ENCODE measurements around the gene POLR3K. TPM values are rescaled to one million over a fixed set of nuclear protein-coding genes. Genes with fewer than 3 reads are reported as not detected.
"Not testable (repeated sequence)": the region's sequence is repeated elsewhere in the genome, so short reads cannot be mapped to it uniquely, and the experiment has no call there.

POLR3K gene
- total RNA-seq, 1 experiment from 2014 or later = 29.3 TPM

DNA sequence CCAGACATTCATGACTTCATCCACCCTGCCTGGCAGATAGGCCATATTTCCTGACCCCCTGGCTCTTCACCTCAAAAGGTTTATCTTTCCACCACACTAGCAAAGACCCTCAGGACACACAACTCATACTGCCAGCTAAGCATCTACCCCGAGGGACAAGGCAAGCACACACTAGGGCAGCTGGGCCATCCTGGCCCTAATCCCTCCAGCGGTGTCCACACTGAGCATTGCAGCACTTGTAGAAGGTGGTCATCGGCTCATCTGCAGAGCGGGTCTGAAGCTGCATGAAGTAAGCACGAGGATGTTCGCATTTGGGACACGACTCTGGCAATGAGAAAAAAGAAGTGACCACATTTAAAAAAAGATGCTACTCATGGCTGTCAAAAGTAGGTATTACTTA, 6.2 kb downstream of the POLR3K start:
- H3K4me3 Mint-ChIP-seq (ENCODE audit: unreplicated experiment) = no peak overlapping the region
- H3K27me3 Mint-ChIP-seq (ENCODE audit: insufficient read depth, unreplicated experiment) = no peaks in the 10 kb centered on the region
- peaks cover 8% of the 10 kb centered on the region for H3K9me3 Mint-ChIP-seq (ENCODE audit: unreplicated experiment)
- ChIA-PET POLR2A (no interaction called here), CTCF (interaction anchor here (0.6 kb wide), 1 partner anchor 44 kb away, joined by 7 read pairs; no protein-coding TSS in a partner anchor)
- no TSS peak for BruUV-seq (replicated peaks)
- TF ChIP-seq, protein P1, sequence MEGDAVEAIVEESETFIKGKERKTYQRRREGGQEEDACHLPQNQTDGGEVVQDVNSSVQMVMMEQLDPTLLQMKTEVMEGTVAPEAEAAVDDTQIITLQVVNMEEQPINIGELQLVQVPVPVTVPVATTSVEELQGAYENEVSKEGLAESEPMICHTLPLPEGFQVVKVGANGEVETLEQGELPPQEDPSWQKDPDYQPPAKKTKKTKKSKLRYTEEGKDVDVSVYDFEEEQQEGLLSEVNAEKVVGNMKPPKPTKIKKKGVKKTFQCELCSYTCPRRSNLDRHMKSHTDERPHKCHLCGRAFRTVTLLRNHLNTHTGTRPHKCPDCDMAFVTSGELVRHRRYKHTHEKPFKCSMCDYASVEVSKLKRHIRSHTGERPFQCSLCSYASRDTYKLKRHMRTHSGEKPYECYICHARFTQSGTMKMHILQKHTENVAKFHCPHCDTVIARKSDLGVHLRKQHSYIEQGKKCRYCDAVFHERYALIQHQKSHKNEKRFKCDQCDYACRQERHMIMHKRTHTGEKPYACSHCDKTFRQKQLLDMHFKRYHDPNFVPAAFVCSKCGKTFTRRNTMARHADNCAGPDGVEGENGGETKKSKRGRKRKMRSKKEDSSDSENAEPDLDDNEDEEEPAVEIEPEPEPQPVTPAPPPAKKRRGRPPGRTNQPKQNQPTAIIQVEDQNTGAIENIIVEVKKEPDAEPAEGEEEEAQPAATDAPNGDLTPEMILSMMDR (IDR thresholded peaks at IDR 0.05; ENCODE audit: insufficient read depth in 1 of 2, low read depth in 1 of 2, low read length in 1 of 2, severe bottlenecking in 1 of 2, unreplicated experiment in 1 of 2) = no peak
- H3K27me3 ChIP-seq (replicated peaks; ENCODE audit: control insufficient read depth, insufficient read depth, low read length) = no peaks in the 10 kb centered on the region
- no peaks in the 10 kb centered on the region for H3K4me1 Mint-ChIP-seq (ENCODE audit: low read depth, unreplicated experiment)
- DNase-seq = no peak
- intact Hi-C loops (cut with micrococcal nuclease; ENCODE audit: unreplicated experiment) = no loop called here
- no peak overlapping the region for H3K4me3 ChIP-seq (ENCODE audit: low read depth, low read length)
- peaks cover 76% of the 10 kb centered on the region for H3K36me3 Mint-ChIP-seq (ENCODE audit: insufficient read depth, unreplicated experiment)
- H3K36me3 ChIP-seq (ENCODE audit: control insufficient read depth, insufficient read depth, low read length) = no peaks in the 10 kb centered on the region; the same call in 1 of the 2 replicates
- H3K9me3 ChIP-seq = no peaks in the 10 kb centered on the region
- no peaks in the 10 kb centered on the region for H3K4me1 ChIP-seq
- no peak overlapping the region for H3K27ac Mint-ChIP-seq (ENCODE audit: unreplicated experiment)

DNA sequence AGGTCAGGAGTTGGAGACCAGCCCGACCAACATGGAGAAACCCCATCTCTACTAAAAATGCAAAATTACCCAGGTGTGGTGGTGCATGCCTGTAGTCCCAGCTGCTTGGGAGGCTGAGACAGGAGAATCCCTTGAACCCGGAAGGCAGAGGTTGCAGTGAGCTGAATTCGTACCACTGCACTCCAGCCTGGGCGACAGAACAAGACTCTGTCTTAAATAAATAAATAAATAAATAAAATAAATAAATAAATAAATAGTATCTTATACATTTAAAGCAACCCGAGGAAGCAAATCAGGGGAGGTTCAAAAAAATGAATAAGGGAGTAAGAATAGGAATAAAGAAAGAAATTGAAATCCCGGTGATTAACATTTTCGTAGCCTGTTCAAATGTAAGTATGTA, 6.9 kb downstream of the POLR3K start:
- intact Hi-C loops (cut with micrococcal nuclease; ENCODE audit: unreplicated experiment); POLR2A ChIA-PET; BruUV-seq (replicated peaks); H3K27ac Mint-ChIP-seq (ENCODE audit: unreplicated experiment); H3K36me3 ChIP-seq (ENCODE audit: control insufficient read depth, insufficient read depth, low read length); CTCF ChIA-PET; H3K4me3 Mint-ChIP-seq (ENCODE audit: unreplicated experiment); H3K4me1 Mint-ChIP-seq (ENCODE audit: low read depth, unreplicated experiment); H3K9me3 ChIP-seq; H3K27me3 ChIP-seq (replicated peaks; ENCODE audit: control insufficient read depth, insufficient read depth, low read length); H3K4me1 ChIP-seq; H3K4me3 ChIP-seq (ENCODE audit: low read depth, low read length); H3K27me3 Mint-ChIP-seq (ENCODE audit: insufficient read depth, unreplicated experiment); DNase-seq: not testable (repeated sequence)
- Mint-ChIP-seq H3K36me3 (ENCODE audit: insufficient read depth, unreplicated experiment) (peaks cover 83% of the 10 kb centered on the region), H3K9me3 (ENCODE audit: unreplicated experiment) (peaks cover 14% of the 10 kb centered on the region)

DNA sequence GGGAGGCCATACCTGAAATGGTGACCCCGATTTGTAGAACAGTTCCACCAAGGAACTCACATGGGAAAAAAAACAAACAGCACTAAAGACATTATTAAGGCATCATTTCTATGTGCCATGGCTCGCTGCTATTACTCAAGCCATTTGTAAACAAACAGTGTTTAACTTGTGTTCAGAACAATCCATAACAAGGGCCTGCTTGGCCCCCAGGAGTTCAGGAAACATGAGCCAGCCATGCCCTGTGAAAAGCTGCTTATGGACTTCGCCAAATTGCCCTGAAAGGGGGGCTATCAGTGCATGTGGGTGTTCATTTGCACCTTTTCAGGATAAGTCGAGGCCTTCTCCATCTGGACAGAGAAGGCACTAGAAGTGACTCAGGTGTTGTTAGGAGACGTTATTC, 8.0 kb downstream of the POLR3K start:
- no peaks in the 10 kb centered on the region for H3K9me3 ChIP-seq
- POLR2A ChIA-PET = interaction anchor here (0.6 to 1.1 kb wide), 2 partner anchors 8 to 79 kb away, joined by 3 to 8 read pairs; partner anchors contain the start of genes POLR3K and SNRNP25
- Mint-ChIP-seq H3K4me3 (ENCODE audit: unreplicated experiment) (no peak overlapping the region), H3K4me1 (ENCODE audit: low read depth, unreplicated experiment) (no peaks in the 10 kb centered on the region), H3K9me3 (ENCODE audit: unreplicated experiment) (peaks cover 14% of the 10 kb centered on the region), H3K27me3 (ENCODE audit: insufficient read depth, unreplicated experiment) (no peaks in the 10 kb centered on the region), H3K27ac (ENCODE audit: unreplicated experiment) (no peak overlapping the region), H3K36me3 (ENCODE audit: insufficient read depth, unreplicated experiment) (peaks cover 83% of the 10 kb centered on the region)
- no peaks in the 10 kb centered on the region for H3K27me3 ChIP-seq (replicated peaks; ENCODE audit: control insufficient read depth, insufficient read depth, low read length)
- H3K4me1 ChIP-seq = no peaks in the 10 kb centered on the region
- no TSS peak for BruUV-seq (replicated peaks)
- CTCF ChIA-PET = no interaction called here
- TF ChIP-seq, protein P1 (IDR thresholded peaks at IDR 0.05; ENCODE audit: insufficient read depth in 1 of 2, low read depth in 1 of 2, low read length in 1 of 2, severe bottlenecking in 1 of 2, unreplicated experiment in 1 of 2) = no peak
- no peak overlapping the region for H3K4me3 ChIP-seq (ENCODE audit: low read depth, low read length)
- intact Hi-C loops (cut with micrococcal nuclease; ENCODE audit: unreplicated experiment) = no loop called here
- no peaks in the 10 kb centered on the region; the same call in 1 of the 2 replicates for H3K36me3 ChIP-seq (ENCODE audit: control insufficient read depth, insufficient read depth, low read length)
- DNase-seq = no peak

DNA sequence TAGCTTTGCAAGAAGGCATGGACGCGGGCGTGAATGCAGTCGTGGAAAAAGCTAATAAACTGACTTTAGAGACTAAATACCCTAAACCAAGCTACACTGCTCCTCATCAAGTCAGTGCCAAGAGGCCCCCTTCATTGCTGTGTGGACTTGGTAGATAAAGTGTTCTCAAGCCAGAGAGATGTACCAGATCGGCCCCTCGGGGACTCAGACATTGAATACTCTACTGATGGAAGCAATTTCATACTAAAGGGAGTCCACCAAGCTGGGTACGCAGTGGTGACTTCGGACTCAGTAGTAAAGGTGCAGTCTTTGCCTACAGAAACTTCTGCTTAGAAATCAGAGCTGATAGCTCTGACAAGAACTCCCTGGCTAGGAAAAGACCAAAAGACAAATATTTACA, 8.8 kb downstream of the POLR3K start:
- intact Hi-C loops (cut with micrococcal nuclease; ENCODE audit: unreplicated experiment) = no loop called here
- BruUV-seq (replicated peaks) = no TSS peak
- Mint-ChIP-seq H3K27ac (ENCODE audit: unreplicated experiment) (no peak overlapping the region), H3K4me3 (ENCODE audit: unreplicated experiment) (no peak overlapping the region), H3K36me3 (ENCODE audit: insufficient read depth, unreplicated experiment) (peaks cover 76% of the 10 kb centered on the region), H3K9me3 (ENCODE audit: unreplicated experiment) (peaks cover 14% of the 10 kb centered on the region), H3K4me1 (ENCODE audit: low read depth, unreplicated experiment) (no peaks in the 10 kb centered on the region), H3K27me3 (ENCODE audit: insufficient read depth, unreplicated experiment) (no peaks in the 10 kb centered on the region)
- POLR2A ChIA-PET = interaction anchor here (1.1 kb wide), 1 partner anchor 9 kb away, joined by 8 read pairs; the partner anchor contains the start of genes POLR3K and SNRNP25
- DNase-seq = no peak
- Histone ChIP-seq H3K4me1 (no peaks in the 10 kb centered on the region), H3K9me3 (no peaks in the 10 kb centered on the region), H3K27me3 (replicated peaks; ENCODE audit: control insufficient read depth, insufficient read depth, low read length) (no peaks in the 10 kb centered on the region), H3K4me3 (ENCODE audit: low read depth, low read length) (no peak overlapping the region), H3K36me3 (ENCODE audit: control insufficient read depth, insufficient read depth, low read length) (no peaks in the 10 kb centered on the region; the same call in 1 of the 2 replicates)
- TF ChIP-seq, protein P1 (IDR thresholded peaks at IDR 0.05; ENCODE audit: insufficient read depth in 1 of 2, low read depth in 1 of 2, low read length in 1 of 2, severe bottlenecking in 1 of 2, unreplicated experiment in 1 of 2) = no peak
- CTCF ChIA-PET = no interaction called here

Measured in Caco-2 (cell line).